Measurements from ENCODE around the gene EPB41L5.
"Not testable (repeated sequence)": the region's sequence is repeated elsewhere in the genome, so short reads cannot be mapped to it uniquely, and the experiment has no call there.

EPB41L5 gene

GRCh38 chr2:120012771-120013596 is at the start of gene EPB41L5:
Gene EPB41L5, plus strand, starts transcription at chr2:120013077. Its CDS starts 6,008 bp downstream, at chr2:120019085.
- DNase-seq, result peak; percentile 93

GRCh38 chr2:119981896-119982295 is 31.0 kb upstream of the EPB41L5 start:
- DNase-seq, result no peak

- DNase-seq, result no peak
These were observed 30.4 kb upstream of the EPB41L5 start for GRCh38 chr2:119982506-119982905.

- DNase-seq, result no peak
These were observed 29.8 kb upstream of the EPB41L5 start for GRCh38 chr2:119983108-119983507.

GRCh38 chr2:119996148-119996547 is 16.7 kb upstream of the EPB41L5 start:
- DNase-seq, result no peak

DNA sequence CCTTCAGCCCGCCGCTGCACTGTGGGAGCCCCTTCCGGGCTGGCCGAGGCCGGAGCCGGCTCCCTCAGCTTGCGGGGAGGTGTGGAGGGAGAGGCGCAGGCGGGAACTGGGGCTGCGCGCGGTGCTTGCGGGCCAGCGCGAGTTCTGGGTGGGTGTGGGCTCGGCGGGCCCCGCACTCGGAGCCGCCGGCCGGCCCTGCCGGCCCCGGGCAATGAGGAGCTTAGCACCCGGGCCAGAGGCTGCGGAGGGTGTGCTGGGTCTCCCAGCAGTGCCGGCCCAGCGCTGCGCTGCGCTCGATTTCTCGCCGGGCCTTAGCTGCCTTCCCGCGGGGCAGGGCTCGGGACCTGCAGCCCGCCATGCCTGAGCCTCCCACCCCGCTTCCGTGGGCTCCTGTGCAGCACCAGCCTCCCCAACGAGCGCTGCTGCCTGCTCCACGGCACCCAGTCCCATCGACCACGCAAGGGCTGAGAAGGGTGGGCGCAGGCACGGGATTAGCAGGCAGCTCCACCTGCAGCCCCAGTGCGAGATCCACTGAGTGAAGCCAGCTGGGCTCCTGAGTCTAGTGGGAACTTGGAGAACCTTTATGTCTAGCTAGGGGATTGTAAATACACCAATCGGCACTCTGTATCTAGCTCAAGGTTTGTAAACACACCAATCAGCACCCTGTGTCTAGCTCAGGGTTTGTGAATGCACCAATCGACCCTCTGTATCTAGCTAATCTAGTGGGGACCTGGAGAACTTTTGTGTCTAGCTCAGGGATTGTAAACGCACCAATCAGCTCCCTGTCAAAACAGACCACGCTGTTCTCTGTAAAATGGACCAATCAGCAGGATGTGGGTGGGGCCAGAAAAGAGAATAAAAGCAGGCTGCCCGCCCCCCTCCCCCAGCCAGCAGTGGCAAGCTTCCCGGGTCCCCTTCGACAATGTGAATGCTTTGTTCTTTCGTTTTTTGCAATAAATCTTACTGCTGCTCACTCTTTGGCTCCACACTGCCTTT is 15.7 kb upstream of the EPB41L5 start:
- DNase-seq, result not testable (repeated sequence)

DNA sequence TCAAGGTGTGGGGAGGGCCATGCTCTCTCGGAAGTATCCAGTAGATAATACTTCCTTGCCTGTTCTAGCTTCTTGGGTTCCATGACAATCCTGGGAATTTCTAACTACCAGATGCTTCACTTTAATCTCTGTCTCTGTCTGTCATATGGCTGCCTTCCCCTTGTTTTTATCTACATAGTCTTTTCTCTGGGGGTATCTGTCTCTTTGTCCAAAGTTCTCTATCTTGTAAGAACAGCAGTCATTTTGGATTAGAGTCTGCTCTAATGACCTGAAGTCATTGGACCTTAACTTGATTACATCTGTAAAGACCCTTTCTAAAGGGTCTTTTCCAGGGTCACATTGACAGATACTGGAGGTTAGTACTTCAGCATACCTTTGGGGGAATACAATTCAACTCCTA is 11.4 kb upstream of the EPB41L5 start:
- no peak for DNase-seq

DNA sequence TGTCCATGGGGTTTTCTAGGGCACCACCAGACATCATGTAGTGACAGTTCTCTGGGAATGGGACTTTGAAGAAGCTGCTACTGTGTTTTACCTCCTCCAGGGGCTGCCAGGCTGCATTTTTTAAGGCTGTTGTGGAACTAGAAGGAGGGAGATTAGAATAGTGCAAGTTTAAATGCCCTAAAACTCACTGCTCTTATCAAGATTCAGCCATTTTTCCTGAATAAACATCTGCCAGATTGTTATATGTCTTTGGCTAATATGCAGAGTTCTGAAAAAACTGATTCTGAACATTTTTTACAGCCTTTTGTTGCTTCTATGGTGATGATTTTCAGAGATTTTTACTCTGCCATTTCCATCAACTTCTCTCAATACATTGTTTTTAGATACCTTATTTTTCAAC is 8.6 kb upstream of the EPB41L5 start:
- no peak for DNase-seq

- no peak for DNase-seq
These were observed 6.9 kb upstream of the EPB41L5 start for GRCh38 chr2:120005834-120006521.

DNA sequence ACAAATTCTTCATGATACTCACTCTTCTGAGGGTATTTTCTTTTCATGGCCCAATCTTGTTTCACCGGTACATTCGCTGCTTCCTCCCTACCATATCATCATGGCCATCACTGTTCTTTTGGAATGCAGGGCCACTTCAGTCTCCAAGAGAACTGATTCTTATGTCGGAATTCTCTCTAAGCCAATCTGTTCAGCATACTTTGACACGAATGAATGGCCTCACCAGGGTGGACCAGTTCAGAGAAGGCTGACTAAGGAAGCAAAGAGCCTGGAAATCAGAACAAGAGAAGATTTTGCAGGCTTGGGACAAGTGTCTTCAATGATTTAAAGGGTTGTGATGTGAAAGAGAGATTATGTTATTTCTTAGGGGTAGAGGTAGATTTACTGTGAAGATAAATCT is 5.0 kb upstream of the EPB41L5 start:
- no peak for DNase-seq

GRCh38 chr2:120012363-120012762 is 514 bp upstream of the EPB41L5 start:
- no peak for DNase-seq

DNA sequence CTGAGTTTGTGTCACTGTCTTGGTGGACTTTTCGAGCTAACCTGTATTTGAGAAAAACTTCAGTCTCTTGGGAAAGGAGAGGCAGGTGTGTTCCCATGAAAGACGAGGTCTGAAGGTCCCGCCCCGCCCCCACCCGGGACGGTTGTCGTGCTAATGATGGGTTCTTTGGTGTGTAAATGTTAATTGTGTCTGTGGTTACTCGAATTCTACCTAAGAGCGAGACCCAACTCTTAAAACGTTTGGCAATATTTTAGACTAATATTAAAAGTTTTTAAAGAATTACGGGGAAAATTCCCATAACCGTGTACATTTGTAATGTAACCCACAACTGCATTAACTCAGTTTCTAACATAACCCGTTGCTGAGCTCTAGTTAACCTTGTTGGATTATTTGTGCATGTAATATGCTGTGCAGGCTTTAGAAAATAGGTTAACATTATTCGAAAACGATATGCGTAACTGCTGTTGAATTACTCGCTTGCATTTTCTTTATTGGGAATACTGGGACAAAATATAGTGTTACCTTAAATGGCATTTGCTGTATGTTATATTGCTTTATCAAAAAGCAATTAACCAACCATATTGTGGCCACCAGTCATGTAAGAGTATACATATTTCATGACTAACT is 833 bp downstream of the EPB41L5 start:
- DNase-seq, result no peak

DNA sequence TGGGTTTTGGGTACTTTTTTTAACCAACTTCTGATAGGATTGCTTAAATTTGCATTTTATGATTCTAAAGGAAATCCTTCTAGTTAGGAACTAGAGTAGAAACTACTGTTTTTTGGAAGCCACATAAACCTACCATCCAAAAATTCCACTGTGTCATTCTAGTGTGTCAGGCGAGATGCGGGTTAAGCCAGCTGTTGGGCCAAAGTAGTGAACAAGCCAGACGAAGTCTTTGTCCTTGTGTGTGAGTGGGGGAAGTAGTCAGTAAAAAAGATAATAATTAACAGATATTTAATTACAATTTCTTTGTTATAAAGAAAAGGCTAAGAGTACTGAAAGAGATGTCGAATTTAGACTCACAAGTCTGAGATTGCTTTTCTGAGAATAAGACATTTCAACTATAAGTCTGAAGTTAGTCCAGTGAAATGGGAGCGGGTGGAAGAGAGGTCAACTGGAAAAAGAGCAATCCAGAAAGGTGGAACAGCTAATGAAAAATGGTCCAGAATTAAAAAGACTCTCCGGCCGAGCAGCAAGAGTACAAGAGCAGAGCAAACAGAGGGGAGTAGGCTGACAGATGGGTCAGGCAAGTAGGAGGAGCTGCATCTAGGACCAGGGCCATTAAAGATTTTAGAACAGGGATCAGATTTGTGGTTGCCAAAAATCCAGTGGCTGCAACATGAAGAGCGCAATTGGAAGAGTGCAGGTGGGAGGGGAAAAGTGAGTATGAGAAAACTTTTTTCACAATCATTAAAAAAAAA is 1.5 kb downstream of the EPB41L5 start:
- no peak for DNase-seq

- no peak for DNase-seq
These were observed 3.9 kb downstream of the EPB41L5 start for GRCh38 chr2:120016800-120017199.

GRCh38 chr2:120017201-120017600 is 4.3 kb downstream of the EPB41L5 start:
- DNase-seq, result no peak

GRCh38 chr2:120018549-120018948 is 5.7 kb downstream of the EPB41L5 start:
- DNase-seq, result no peak

DNA sequence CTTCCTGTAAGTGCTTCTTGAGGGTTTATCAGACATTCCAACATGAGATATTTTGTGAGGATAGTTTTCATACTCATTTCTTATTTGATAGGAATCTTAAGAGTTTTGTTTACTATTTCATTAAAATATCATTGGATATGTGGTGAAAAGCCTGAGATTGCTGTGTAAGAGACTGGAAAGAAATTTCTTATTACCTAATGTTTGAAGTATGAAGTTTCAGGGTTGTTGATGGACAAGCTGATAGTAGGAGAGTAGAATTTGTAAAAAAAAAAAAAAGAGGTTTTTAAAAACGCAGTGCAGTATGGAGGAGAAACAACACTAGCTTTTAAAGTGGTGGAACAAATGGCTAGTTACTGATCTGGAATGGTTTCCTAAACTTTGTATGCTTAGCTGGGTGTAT is 7.7 kb downstream of the EPB41L5 start:
- no peak for DNase-seq

DNA sequence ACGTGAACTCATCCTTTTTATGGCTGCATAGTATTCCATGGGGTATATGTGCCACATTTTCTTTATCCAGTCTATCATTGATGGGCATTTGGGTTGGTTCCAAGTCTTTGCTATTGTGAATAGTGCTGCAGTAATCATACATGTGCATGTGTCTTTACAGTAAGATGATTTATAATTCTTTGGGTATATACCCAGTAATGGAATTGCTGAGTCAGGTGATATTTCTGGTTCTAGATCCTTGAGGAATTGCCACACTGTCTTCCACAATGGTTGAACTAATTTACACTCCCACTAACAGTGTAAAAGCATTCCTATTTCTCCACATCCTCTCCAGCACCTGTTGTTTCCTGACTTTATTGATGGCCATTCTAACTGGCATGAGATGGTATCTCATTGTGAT is 9.6 kb downstream of the EPB41L5 start:
- not testable (repeated sequence) for DNase-seq

- no peak for DNase-seq
These were observed 14.0 kb downstream of the EPB41L5 start for GRCh38 chr2:120026890-120027289.

DNA sequence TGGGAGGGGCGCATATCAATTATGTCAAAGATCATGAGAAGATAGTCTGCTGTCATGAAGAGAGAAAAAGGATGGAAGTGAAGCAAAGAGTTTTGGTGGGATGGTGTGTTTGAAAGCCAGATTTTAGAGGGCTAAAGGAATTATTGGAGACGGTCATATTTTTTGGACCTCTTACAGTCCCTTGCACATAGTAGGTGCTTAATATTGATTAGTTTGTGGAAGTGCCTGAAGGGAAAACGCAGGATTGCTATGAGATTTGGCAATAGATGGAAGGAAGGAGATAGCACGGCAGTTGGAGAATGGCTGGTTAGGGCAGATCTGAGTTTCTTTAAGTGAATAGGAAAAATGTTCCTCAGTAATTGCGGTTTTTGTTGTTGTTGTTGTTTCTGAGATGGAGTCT is 15.9 kb downstream of the EPB41L5 start:
- no peak for DNase-seq

GRCh38 chr2:120029672-120030640 is 17.1 kb downstream of the EPB41L5 start:
- no peak for DNase-seq
